Raji (cell line): Measurements from ENCODE around the gene MGST2.

Source experiments
- POLR2A ChIP-seq: IDR thresholded peaks from 2 replicates; pipeline ENCODE4 v1.6.1; 2011; ENCODE audit warnings: low read depth, low read length, control low read depth; ENCODE audit not compliant: insufficient read depth

MGST2 gene

DNA sequence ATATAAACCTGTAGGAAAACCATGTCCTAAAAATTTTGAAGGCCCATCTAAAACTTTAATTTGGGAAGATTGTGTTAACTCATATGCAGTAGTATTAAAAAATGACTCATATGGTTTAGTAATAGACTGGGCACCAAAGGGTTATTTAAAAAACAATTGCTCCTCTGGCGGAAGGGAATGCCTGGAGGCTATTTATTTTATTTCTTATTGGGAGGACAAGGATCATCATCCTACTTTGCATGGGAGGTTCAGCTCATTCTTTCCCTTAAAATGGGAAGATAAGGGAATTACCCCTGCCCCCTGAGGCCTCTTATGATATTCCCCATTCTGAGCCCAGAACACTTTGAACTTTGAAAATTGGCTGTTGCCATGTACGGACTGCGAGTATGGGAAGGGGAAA, 29.7 kb upstream of the MGST2 start:
- no peak for TF ChIP-seq POLR2A

DNA sequence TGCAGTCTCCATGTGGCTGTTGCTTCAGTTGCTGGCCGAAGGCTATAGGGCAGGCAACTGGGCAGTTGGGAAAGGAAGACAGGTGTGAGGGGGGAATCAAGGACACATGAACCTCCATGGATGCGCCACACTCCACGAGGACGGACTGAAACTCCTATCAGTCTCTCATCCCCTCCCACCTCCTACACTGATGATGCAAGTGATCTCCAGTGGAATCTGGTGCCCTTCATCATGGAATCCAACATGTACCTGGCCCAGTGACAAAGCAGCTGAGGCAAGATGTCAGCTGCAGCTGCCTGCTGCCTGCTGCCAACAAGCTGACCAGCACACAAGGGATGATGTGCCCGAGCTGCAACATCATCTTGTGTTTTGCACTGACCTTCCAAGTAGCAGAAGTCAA, 26.0 kb upstream of the MGST2 start:
- TF ChIP-seq POLR2A: no peak

DNA sequence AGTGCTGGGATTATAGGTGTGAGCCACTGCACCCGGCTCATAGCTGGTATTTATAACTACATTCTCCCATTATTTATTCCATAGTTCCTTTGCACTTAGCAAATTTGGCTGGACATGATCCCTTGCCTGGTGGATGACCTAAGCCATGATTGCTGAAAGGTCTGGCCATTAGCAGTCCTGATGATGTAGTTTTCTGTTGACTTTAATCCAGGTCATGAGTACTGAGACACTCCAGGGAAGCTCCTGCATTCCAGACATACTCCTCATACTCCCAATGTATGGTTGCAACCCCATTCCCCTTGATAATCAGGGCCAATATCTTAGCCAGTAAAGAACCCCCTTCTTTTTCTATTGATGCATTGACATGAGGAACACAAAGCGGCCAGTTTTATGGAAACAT, 24.4 kb upstream of the MGST2 start:
- TF ChIP-seq POLR2A: no peak

DNA sequence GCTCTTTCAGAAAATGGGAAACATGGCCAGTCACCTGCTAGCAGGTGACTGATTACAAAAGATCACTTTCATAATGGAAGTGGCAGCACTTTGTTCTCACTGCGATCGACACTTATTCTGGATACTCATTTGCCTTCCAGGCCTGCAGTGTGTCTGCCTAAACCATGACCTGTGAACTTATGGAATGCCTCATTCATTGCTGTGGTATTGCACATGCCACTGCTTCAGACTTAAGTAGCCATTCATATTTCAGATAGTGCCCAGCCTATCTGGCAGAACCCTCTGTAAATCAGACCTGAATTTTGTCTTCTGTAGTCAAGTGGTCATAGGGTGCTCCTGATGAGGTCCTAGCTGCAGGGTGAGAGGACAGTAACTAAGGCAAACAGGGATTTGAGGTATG, 23.3 kb upstream of the MGST2 start:
- no peak for TF ChIP-seq POLR2A

DNA sequence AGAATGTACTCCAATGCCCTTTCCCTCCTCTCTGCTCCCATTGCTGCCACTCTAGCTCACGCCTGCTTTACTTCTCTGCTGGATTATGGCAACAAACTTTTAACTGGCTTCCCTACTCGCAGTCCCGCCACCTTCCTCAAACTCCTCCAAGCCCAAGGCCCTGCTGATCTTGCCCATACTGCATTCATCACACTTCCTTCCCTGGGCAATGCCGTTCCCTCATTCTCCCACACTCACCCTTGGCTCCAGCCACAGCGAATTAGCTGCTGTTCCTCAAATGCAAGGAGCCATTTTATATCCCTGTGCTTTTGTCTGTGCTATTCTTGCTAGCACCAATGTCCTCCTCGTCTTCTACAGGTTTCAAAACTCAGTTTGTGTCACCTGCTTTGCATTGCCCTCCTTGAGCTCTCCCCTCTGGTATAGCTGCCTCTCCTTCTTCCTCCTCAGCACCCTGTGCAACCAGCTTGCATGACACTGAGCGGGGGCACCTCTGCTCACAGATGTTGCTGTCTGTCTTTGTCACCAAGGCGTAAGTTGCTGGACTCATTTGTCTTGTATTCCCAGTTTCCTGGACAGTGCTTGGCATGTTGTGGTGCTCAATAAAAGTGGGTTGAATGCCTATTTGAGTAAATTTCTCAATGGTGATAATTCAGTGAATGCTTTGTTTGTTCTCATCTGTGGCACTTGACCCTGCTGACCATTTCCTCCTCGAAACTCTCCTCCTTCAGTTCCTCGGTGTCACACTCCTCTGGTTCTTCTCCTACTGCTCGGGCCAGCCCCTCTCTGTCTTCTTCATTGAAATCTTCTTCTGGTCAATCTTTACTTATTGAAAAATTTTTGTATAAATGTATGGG, 22.4 kb upstream of the MGST2 start:
- TF ChIP-seq POLR2A: no peak

DNA sequence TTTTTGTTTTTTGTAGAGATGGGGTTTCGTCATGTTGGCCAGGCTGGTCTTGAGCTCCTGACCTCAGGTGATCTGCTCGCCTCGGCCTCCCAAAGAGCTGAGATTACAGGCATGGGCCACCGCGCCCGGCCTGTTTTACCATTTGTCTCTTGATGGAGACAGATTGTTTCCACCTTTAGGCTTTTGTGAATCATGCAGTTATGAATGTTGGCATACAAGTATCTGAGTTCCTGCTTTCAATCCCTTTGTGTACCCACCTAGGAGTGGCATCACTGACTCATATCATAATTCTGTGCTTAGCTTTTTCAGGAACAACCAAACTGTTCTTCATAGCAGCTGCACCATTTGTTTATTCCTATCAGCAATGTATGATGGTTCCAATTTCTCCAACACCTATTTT, 20.2 kb upstream of the MGST2 start:
- no peak for TF ChIP-seq POLR2A

DNA sequence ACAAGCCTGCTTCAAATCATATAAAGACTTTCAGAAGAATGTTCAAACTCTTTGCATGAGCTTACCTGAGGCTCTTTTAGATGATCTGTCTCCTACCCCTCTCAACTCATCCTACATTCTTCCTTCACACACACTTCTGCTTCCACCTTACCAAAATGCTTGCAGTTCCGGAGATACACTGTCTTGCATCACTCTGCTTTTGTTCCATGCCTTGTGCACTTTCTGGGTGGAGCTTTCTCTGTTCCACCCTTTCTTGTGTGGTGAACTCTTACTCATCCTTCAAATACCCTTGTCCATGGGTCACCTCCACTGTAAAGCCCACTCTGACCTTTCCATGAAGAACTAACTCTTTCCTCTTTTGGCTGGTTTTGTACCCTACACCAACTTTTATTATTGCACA, 18.4 kb upstream of the MGST2 start:
- TF ChIP-seq POLR2A: no peak

DNA sequence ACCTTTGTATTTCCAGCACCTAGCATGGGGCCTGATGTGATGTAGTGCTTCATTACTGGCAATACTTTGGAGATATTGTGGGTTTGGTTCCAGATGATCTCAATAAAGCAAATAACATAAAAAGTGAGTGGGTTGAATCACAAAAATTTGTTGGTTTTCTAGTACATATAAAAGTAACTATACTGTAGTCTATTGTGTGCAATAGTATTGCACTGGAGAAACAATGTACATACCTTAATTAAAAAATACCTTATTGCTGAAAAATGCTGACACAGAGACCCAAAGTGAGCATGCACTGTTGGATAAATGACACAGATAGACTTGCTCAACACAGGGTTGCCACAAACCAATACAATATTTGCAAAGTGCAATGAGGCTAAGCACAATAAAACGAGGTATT, 17.7 kb upstream of the MGST2 start:
- no peak for TF ChIP-seq POLR2A

DNA sequence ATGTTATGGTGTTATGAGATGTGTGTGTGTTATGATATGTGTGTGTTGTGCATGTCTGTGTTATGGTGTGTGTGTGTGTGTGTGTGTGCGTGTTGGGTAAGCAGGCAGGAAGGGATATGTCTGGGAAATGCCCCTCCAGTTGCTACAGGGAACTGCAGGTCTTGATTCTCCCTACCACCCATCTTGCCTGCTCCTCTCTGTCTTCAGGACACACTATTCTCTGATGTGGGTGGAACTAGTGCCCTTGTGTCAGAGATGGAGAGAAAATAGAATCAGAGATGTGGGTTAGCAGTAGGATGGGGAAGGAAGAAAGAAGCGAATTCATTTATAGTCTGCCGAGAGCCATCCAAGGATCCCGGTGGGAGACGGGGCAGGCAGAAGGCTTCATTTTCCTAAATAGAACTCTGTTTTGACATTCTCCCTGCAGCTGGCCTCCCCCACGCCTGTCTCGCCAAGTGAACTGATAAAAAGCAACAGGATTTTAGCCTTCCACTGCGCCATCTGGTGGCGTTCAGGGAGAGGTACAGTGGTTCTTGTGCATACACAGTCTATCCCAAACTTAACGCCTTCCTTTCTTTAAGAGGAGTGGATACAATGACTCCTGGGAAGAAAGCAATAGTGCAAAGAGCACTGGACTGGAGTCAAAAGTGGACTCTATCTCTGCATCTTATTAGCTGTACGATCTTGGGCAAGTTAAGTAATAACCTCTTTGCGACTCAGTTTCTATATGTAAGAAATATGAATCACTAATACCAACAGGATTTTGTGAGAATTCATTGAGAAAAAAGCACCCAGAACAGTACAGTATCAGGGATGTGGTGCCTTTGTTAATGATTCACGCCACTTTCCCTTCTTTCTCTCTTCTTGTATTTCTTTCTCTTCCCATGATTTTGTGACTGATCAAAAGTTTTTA, 14.1 kb upstream of the MGST2 start:
- TF ChIP-seq POLR2A: no peak

DNA sequence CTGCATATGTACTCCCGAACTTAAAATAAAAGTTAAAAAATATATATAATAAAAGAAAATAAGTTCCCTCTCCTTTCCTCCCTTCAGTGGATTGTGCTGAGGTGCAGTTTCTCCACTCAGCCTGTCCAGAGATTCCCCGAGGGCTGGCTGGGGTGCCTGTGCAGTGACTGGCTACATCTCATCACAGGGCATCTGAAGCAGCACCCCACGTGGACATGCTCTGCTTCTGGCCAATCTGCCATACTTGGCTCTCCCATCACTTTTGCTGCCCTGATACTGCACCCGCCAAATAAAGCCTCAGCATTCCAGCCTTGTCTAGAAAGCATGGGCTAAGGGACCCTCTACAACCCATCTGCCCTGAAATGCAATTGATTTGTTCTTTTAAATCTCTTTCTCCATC, 11.1 kb upstream of the MGST2 start:
- TF ChIP-seq POLR2A: no peak

DNA sequence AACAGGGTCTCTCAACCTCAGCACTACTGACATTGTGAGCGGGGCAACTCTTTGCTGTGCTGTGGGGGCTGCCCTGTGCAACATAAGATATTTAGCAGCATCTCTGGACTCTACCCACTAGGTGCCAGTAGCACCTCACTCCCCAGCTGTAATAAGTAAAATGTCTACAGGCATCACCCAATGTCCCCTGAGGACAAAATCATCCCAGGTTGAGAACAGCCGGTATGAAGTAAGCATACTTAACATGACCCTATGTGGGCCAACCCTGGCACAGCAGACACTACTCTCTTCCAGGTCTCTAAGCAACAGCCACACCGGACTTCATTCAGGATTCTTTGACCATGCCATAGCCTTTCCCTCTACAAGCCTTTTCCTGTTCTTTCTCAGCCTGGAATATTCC, 10.5 kb upstream of the MGST2 start:
- no peak for TF ChIP-seq POLR2A

DNA sequence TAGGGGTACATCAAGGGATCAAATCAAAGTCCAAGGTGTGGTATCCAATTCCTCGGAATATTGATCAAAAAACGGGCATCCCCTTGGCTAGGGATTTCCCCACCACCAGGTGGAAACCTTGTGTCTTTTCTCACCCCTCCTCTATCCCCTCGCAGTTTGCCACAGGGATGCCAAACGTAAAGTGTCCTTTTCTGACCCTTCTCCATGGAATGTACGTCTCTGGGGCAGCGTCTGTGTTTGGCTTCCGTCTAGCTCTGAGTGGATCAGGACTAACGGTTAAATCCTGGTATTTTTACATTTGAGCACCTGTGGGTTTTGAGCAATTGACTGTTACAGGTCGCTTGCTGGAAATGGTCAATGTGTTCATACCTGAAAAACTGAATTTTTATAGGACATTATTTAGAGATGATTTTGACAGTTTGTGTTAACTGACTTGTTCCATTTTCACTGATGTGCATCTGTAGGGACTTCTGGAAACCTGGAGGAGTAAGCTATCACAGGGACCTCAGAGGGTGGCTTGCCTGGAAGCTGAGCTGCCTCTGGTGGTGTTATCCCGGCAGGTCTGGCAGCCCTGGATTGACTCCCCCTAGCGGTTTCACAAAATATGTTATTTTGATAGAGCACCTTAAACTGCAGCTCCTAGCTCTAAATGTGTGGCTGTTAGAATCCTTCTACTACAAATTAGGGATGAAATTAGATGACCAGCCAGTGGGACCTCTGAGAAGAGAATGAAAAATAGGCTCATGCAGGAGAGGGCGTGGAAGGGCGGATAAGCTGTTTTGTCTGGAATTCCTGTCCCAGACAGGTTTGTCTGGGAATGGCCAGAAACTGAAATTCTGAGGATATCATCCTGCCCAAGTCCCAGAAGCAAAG, 8.8 kb upstream of the MGST2 start:
- no peak for TF ChIP-seq POLR2A

DNA sequence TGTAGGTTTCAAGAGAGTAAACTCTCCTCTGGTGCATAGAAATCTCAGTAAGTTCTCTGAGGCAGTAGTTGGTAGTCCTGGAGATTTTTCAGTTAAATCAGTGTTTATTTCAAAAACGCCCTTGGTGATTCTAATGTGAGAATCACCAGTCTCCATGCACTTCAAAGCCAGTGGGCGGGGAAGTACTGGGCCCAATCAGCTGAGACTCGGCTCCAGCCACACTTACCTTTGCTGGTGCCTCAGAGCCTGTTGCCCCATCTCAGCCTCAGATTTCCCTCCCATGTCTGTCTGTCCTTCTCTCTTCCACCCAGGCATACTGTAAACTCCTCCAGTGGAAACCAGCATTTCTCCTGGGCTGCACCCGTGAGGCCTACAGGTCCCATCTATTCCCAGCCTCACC, 7.4 kb upstream of the MGST2 start:
- TF ChIP-seq POLR2A: no peak

DNA sequence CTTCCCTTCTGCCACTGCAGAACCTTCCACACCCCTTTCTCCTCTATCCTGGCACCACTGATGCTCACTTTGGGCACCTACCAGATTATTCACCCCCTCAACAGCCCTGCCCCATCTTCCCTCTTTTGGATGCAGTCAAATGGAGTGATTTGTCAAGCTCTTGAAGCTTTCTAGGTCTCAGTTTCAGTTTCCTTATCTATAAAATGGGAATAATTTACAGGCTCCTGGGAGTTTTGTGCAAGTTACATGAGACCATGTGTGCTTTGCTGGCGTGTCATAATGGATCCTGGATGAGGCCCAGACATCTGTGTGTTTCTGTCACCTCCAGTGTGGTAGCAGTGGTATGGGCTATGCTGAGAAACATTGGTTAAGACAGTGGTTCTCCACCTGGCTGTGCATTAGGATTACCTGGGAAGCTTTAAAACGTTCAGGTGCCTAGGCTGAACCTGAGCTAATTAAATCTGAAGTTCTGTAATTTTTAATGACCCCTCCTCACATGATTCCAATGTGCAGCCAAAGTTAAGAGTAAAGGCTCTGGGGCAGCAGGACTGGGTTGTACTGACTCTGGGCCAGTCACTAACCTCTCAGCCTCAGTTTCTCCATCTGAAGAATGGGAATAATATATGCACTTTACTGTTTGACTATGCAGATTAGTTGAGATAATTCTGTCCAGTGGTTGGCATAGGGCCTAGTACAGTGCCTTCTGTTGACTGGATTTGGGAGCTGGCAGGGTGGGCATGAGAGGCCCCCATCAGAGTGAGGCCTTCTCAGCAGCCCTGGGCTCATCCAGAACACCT, 6.8 kb upstream of the MGST2 start:
- no peak for TF ChIP-seq POLR2A

DNA sequence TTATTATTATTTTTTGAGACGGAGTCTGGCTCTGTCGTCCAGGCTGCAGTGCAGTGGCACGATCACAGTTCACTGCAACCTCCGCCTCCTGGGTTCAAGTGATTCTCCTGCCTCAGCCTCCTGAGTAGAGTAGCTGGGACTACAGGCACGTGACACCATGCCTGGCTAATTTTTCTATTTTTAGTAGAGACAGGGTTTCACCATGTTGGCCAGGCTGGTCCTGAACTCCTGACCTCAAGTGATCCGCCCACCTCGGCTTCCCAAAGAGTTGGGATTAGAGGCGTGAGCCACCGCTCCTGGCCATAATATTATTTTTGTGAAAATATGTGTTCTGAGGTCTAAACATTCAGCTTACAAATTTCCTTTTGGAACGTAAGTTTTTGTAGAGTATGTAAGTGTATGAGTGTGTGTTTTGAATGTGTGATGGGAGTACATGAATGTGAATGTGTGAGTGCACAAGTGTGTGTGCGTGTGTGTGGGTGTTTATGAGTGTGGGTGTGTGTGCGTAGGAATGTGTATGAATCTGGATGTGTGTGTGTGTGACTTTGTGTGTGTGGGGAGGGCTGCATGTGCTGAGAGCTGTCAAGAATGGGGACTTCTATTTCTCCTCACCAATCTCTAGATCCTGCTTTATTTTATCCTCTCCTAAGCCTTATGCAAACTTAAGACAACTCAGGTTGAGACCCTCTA, 5.7 kb upstream of the MGST2 start:
- TF ChIP-seq POLR2A: no peak
